Mesenchymal stem cell (in vitro differentiated cells and primary cell): ENCODE data around the gene PDCD11.

Experiments
- DNase-seq: peaks from one replicate; pipeline ENCODE4 v3.0.0-alpha.2; 2013
- H2AFZ ChIP-seq: one replicate; pipeline ENCODE4 v1.6.1; 2013; ENCODE audit warnings: low read depth, mild to moderate bottlenecking, control low read depth, inconsistent platforms, low read length, moderate library complexity
- H2AK5ac ChIP-seq: 2 replicates; pipeline ENCODE4 v1.6.1; 2013; ENCODE audit warnings: low read length, moderate library complexity, mild to moderate bottlenecking, inconsistent platforms; ENCODE audit not compliant: severe bottlenecking
- H2BK120ac ChIP-seq: one replicate; pipeline ENCODE4 v1.6.1; 2013; ENCODE audit warnings: low read depth, mild to moderate bottlenecking, inconsistent platforms, low read length, moderate library complexity
- H2BK12ac ChIP-seq, 2 experiments: one replicate each; pipeline ENCODE4 v1.6.1; 2013; ENCODE audit warnings: inconsistent platforms in 2 of 2, low read length in 2 of 2, mild to moderate bottlenecking in 2 of 2, moderate library complexity in 2 of 2, control low read depth in 1 of 2
- H2BK15ac ChIP-seq: one replicate; pipeline ENCODE4 v1.6.1; 2013; ENCODE audit warnings: mild to moderate bottlenecking, low read depth, inconsistent platforms; ENCODE audit not compliant: poor library complexity, severe bottlenecking
- H2BK5ac ChIP-seq: 2 replicates; pipeline ENCODE4 v1.6.1; 2013; ENCODE audit warnings: low read depth, mild to moderate bottlenecking, low read length, control low read depth, inconsistent platforms; ENCODE audit not compliant: poor library complexity, severe bottlenecking
- H3K14ac ChIP-seq, 2 experiments: one replicate each; pipeline ENCODE4 v1.6.1; 2013; ENCODE audit warnings: inconsistent platforms in 2 of 2, low read length in 2 of 2, control low read depth in 1 of 2, mild to moderate bottlenecking in 1 of 2, moderate library complexity in 1 of 2
- H3K18ac ChIP-seq, 2 experiments: one replicate each; pipeline ENCODE4 v1.6.1; 2013; ENCODE audit warnings: inconsistent platforms in 2 of 2, low read length in 2 of 2, control low read depth in 1 of 2, low read depth in 1 of 2, mild to moderate bottlenecking in 1 of 2
- H3K23ac ChIP-seq, 2 experiments: one replicate each; pipeline ENCODE4 v1.6.1; 2013; ENCODE audit warnings: inconsistent platforms in 2 of 2, low read length in 2 of 2, mild to moderate bottlenecking in 2 of 2, moderate library complexity in 2 of 2, control low read depth in 1 of 2
- H3K27ac ChIP-seq: 2 replicates; pipeline ENCODE4 v1.5.1; 2013; ENCODE audit warnings: mild to moderate bottlenecking, moderate library complexity, low read length, control low read depth, inconsistent platforms; ENCODE audit not compliant: poor library complexity, severe bottlenecking
- H3K27me3 ChIP-seq, 2 experiments: 2 replicates each; pipeline versions ENCODE4 v1.6.1 to v1.7.0; 2013; ENCODE audit warnings: low read length in 2 of 2, mild to moderate bottlenecking in 2 of 2, moderate library complexity in 2 of 2, control low read depth in 1 of 2, inconsistent platforms in 1 of 2; ENCODE audit not compliant: control insufficient read depth in 1 of 2, insufficient read depth in 1 of 2
- H3K36me3 ChIP-seq, 2 experiments: 2 replicates each; pipeline versions ENCODE4 v1.6.1 to v1.7.0; 2013; ENCODE audit warnings: low read length in 2 of 2, control low read depth in 1 of 2, inconsistent platforms in 1 of 2, low read depth in 1 of 2, mild to moderate bottlenecking in 1 of 2; ENCODE audit not compliant: insufficient read depth in 2 of 2, control insufficient read depth in 1 of 2
- H3K4ac ChIP-seq, 2 experiments: one replicate each; pipeline ENCODE4 v1.6.1; 2013; ENCODE audit warnings: inconsistent platforms in 2 of 2, low read length in 2 of 2, mild to moderate bottlenecking in 2 of 2, moderate library complexity in 2 of 2, control low read depth in 1 of 2, low read depth in 1 of 2
- H3K4me1 ChIP-seq: 2 replicates; pipeline ENCODE4 v1.6.1; 2013; ENCODE audit warnings: low read depth, low read length, control low read depth; ENCODE audit not compliant: control insufficient read depth, insufficient read depth
- H3K4me2 ChIP-seq: 2 replicates; pipeline ENCODE4 v1.6.1; 2013; ENCODE audit warnings: low read length, mild to moderate bottlenecking, inconsistent platforms; ENCODE audit not compliant: poor library complexity, severe bottlenecking
- H3K4me3 ChIP-seq, 2 experiments: 2 replicates each; pipeline versions ENCODE4 v1.5.1 to v1.7.0; 2013; ENCODE audit warnings: low read length in 2 of 2, mild to moderate bottlenecking in 2 of 2, control low read depth in 1 of 2, low read depth in 1 of 2; ENCODE audit not compliant: insufficient read depth in 1 of 2
- H3K79me1 ChIP-seq: replicated peaks from 2 replicates; pipeline ENCODE4 v1.6.1; 2013; ENCODE audit warnings: mild to moderate bottlenecking, control low read depth, low read length, inconsistent platforms; ENCODE audit not compliant: poor library complexity, severe bottlenecking
- H3K9ac ChIP-seq: 2 replicates; pipeline ENCODE4 v1.7.0; 2013; ENCODE audit warnings: mild to moderate bottlenecking, low read length, moderate library complexity
- H3K9me3 ChIP-seq: 2 replicates; pipeline ENCODE4 v1.7.0; 2013; ENCODE audit warnings: mild to moderate bottlenecking, low read length; ENCODE audit not compliant: control insufficient read depth
- H4K8ac ChIP-seq: one replicate; pipeline ENCODE4 v1.6.1; 2013; ENCODE audit warnings: inconsistent platforms, mild to moderate bottlenecking, low read length, moderate library complexity
- H4K91ac ChIP-seq: one replicate; pipeline ENCODE4 v1.6.1; 2013; ENCODE audit warnings: mild to moderate bottlenecking, low read length, inconsistent platforms
- WGBS: methylation state at CpG from one replicate; pipeline ENCODE4 v1.1.7; 2013; ENCODE audit warnings: mixed read lengths; 5-methylcytosine and 5-hydroxymethylcytosine counted together

PDCD11 gene

GRCh38 chr10:103456074-103456660 lies 59.7 kb downstream of the PDCD11 start:
- H3K79me1 ChIP-seq, result no peaks in the 10 kb centered on the region
- H3K23ac ChIP-seq, result no peak overlapping the region
- no peak overlapping the region for H2BK12ac ChIP-seq
- no peaks in the 10 kb centered on the region for H3K36me3 ChIP-seq
- H2AFZ ChIP-seq, result no peak overlapping the region
- no peak overlapping the region for H2BK15ac ChIP-seq
- H2AK5ac ChIP-seq, result no peak overlapping the region
- H3K4me3 ChIP-seq, result no peak overlapping the region
- no peak overlapping the region for H3K9ac ChIP-seq
- no peak overlapping the region for H3K27ac ChIP-seq
- 94% methylated on average over 9 of the region's 9 CpGs for WGBS
- H2BK120ac ChIP-seq, result no peak overlapping the region
- peaks cover 9% of the 10 kb centered on the region for H3K4me1 ChIP-seq
- no peak overlapping the region for H3K18ac ChIP-seq
- no peak for DNase-seq
- H3K9me3 ChIP-seq, result no peaks in the 10 kb centered on the region
- H2BK5ac ChIP-seq, result no peak overlapping the region
- H3K14ac ChIP-seq, result no peak overlapping the region
- H3K27me3 ChIP-seq, result peaks cover 0 to 14% of the 10 kb centered on the region in 2 experiments
- no peak overlapping the region for H4K8ac ChIP-seq
- H3K4ac ChIP-seq, result no peak overlapping the region
- H3K4me2 ChIP-seq, result no peak overlapping the region
- no peak overlapping the region for H4K91ac ChIP-seq

GRCh38 chr10:103457176-103457712 lies 60.8 kb downstream of the PDCD11 start:
- Histone ChIP-seq H3K27ac (no peak overlapping the region), H3K27me3 (peaks cover 0 to 14% of the 10 kb centered on the region in 2 experiments), H3K4ac (no peak overlapping the region), H3K4me3 (no peak overlapping the region), H2AFZ (no peak overlapping the region), H3K36me3 (no peaks in the 10 kb centered on the region), H4K8ac (no peak overlapping the region), H2BK12ac (no peak overlapping the region), H3K9me3 (no peaks in the 10 kb centered on the region), H3K23ac (no peak overlapping the region), H3K18ac (no peak overlapping the region), H3K4me1 (peaks cover 3% of the 10 kb centered on the region), H3K9ac (no peak overlapping the region), H2BK5ac (no peak overlapping the region), H2BK120ac (no peak overlapping the region), H3K14ac (no peak overlapping the region), H4K91ac (no peak overlapping the region), H2AK5ac (no peak overlapping the region), H3K4me2 (no peak overlapping the region), H3K79me1 (no peaks in the 10 kb centered on the region), H2BK15ac (no peak overlapping the region)
- 76% methylated on average over 7 of the region's 8 CpGs for WGBS
- DNase-seq, result no peak

GRCh38 chr10:103457896-103458583 lies 61.6 kb downstream of the PDCD11 start:
- Histone ChIP-seq H3K4me1 (peaks cover 2% of the 10 kb centered on the region), H3K23ac (no peak overlapping the region), H4K8ac (no peak overlapping the region), H3K9me3 (no peaks in the 10 kb centered on the region), H3K27me3 (peaks cover 0 to 14% of the 10 kb centered on the region in 2 experiments), H3K14ac (peak overlapping the region in 1 of 2 experiments; percentile 31), H2BK12ac (no peak overlapping the region), H3K4me3 (no peak overlapping the region), H2AFZ (no peak overlapping the region), H3K4ac (no peak overlapping the region), H3K79me1 (no peaks in the 10 kb centered on the region), H3K18ac (no peak overlapping the region), H3K27ac (no peak overlapping the region), H4K91ac (peak overlapping the region; percentile 9), H3K36me3 (no peaks in the 10 kb centered on the region), H3K9ac (no peak overlapping the region), H2BK120ac (no peak overlapping the region), H3K4me2 (no peak overlapping the region), H2BK5ac (no peak overlapping the region), H2BK15ac (no peak overlapping the region), H2AK5ac (no peak overlapping the region)
- no peak for DNase-seq
- 94% methylated on average over 39 of the region's 39 CpGs for WGBS

- no peak within 1 kb of the TSS for H3K9ac ChIP-seq
- no peak within 1 kb of the TSS for H2BK120ac ChIP-seq
- no peak within 1 kb of the TSS for H3K23ac ChIP-seq
- no peak within 1 kb of the TSS for H4K8ac ChIP-seq
- no peak within 1 kb of the TSS for H2AFZ ChIP-seq
- no peak within 1 kb of the TSS for H2BK12ac ChIP-seq
- peaks cover 0 to 14% of the 10 kb centered on the region in 2 experiments for H3K27me3 ChIP-seq
- no peak within 1 kb of the TSS for H2AK5ac ChIP-seq
- no peak within 1 kb of the TSS for H3K4me2 ChIP-seq
- no peak within 1 kb of the TSS for H2BK5ac ChIP-seq
- DNase-seq, result no peak
- H4K91ac ChIP-seq, result peak within 1 kb of the TSS; percentile 40
- H3K36me3 ChIP-seq, result no peaks in the 10 kb centered on the region
- H3K27ac ChIP-seq, result no peak within 1 kb of the TSS
- H3K4me1 ChIP-seq, result peaks cover 2% of the 10 kb centered on the region
- H3K18ac ChIP-seq, result no peak within 1 kb of the TSS
- H3K4me3 ChIP-seq, result no peak within 1 kb of the TSS
- H3K4ac ChIP-seq, result no peak within 1 kb of the TSS
- peak within 1 kb of the TSS in 1 of 2 experiments; percentile 31 for H3K14ac ChIP-seq
- H3K9me3 ChIP-seq, result no peaks in the 10 kb centered on the region
- WGBS, result 64% methylated on average over 8 of the region's 9 CpGs
- H2BK15ac ChIP-seq, result no peak within 1 kb of the TSS
- H3K79me1 ChIP-seq, result no peaks in the 10 kb centered on the region
These were observed 62.3 kb downstream of the PDCD11 start, which contains the start of gene CALHM1 for GRCh38 chr10:103458720-103459119. CALHM1 (minus strand) TSS chr10:103458900; CDS start chr10:103458751, 149 bp downstream.
